Transverse colon (tissue), 3 donors: ENCODE measurements around the gene RBP5.

ENCODE experiments used
- EP300 ChIP-seq: sonication (generic); formaldehyde crosslinking; IDR thresholded peaks from one replicate; pipeline ENCODE4 v1.6.1; 2017; ENCODE audit warnings: antibody characterized with exemption, low read depth
- POLR2A ChIP-seq: fragments of 450-650 bp; IDR thresholded peaks from one replicate; pipeline ENCODE4 v1.6.1; 2016; ENCODE audit warnings: antibody characterized with exemption, mild to moderate bottlenecking, moderate library complexity
- TF ChIP-seq, protein P1 (sequence below), 5 experiments: fragments of 200-600 bp in 3 of 5; fragments of 450-650 bp in 2 of 5; sonication (generic) in 3 of 5; IDR thresholded peaks; 1 replicate in 2 of 5; 2 replicates in 3 of 5; pipeline ENCODE4 v1.5.1; 2016 to 2017; ENCODE audit warnings: antibody characterized with exemption in 5 of 5, inconsistent platforms in 3 of 5, mild to moderate bottlenecking in 2 of 5, moderate library complexity in 1 of 5

DNA sequence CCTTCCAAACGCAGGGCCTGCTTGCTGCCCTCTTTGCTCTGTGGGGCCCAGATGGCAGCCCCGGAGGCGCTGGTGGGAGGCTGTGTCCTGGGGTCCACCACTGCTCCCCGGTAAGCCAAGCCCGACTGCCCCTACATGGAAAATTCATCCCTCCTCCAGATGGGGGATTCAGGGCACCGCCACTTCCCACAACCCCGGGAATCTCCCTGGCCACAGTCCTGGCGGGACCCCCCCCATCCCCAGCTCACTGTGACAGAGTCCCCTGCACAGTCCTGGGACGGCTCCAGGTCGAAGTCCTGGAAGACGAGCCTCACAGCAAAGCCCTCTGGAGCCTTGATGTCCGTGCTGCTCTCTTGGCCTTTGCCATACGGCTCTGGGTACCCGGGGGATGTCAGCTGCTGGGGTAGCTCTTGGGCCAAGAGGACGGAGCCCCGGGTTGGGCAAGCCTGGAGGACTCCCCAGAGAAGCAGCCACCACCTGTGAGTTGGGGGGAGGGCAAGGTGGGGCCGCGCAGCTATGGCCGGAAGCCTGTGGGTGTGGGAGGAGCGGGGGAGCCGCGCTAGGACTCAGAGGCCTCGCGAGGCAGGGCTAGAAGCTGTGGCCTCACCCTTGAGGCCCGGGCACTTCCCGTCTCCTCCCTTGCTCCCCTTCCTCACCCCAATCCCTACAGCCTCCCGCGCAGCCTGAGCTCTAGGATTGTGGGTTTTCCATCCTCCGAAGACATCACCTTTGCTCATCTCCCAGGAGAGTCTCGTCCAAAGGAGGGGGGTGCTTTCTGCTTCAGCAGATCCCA, 20.5 kb downstream of the RBP5 start:
- TF ChIP-seq EP300 (no peak), POLR2A (peak; percentile 88)
- TF ChIP-seq, protein P1, sequence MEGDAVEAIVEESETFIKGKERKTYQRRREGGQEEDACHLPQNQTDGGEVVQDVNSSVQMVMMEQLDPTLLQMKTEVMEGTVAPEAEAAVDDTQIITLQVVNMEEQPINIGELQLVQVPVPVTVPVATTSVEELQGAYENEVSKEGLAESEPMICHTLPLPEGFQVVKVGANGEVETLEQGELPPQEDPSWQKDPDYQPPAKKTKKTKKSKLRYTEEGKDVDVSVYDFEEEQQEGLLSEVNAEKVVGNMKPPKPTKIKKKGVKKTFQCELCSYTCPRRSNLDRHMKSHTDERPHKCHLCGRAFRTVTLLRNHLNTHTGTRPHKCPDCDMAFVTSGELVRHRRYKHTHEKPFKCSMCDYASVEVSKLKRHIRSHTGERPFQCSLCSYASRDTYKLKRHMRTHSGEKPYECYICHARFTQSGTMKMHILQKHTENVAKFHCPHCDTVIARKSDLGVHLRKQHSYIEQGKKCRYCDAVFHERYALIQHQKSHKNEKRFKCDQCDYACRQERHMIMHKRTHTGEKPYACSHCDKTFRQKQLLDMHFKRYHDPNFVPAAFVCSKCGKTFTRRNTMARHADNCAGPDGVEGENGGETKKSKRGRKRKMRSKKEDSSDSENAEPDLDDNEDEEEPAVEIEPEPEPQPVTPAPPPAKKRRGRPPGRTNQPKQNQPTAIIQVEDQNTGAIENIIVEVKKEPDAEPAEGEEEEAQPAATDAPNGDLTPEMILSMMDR (IDR thresholded peaks at IDR 0.05): no peak
